Neural progenitor cell (in vitro differentiated cells): ENCODE data around the gene ROR2. TPM values are rescaled to one million over a fixed set of nuclear protein-coding genes. Genes with fewer than 3 reads are reported as not detected.
A peak's percentile ranks its signal among the peaks of the same experiment; 100 is the strongest.

Experiments used
- DNase-seq: peaks from one replicate; pipeline ENCODE4 v3.0.0-alpha.2; 2016; ENCODE audit warnings: low spot score
- H2AFZ ChIP-seq: fragments of 200-600 bp; sonication (generic); replicated peaks from 2 replicates; pipeline ENCODE4 v1.6.1; 2016; ENCODE audit warnings: antibody characterized with exemption
- H3F3A ChIP-seq: fragments of 200-600 bp; sonication (generic); 2 replicates; pipeline ENCODE4 v1.6.1; 2016; ENCODE audit warnings: antibody characterized with exemption, low read depth
- H3K27ac ChIP-seq: fragments of 200-600 bp; sonication (generic); 2 replicates; pipeline ENCODE4 v1.5.1; 2016; ENCODE audit warnings: mild to moderate bottlenecking
- H3K27me3 ChIP-seq: fragments of 200-600 bp; sonication (generic); 2 replicates; pipeline ENCODE4 v1.6.1; 2016; ENCODE audit warnings: mild to moderate bottlenecking, moderate library complexity
- H3K36me3 ChIP-seq: fragments of 200-600 bp; sonication (generic); 2 replicates; pipeline ENCODE4 v1.5.1; 2016
- H3K4me1 ChIP-seq: fragments of 200-600 bp; sonication (generic); 2 replicates; pipeline ENCODE4 v1.6.1; 2016; ENCODE audit warnings: mixed run types
- H3K4me2 ChIP-seq: fragments of 200-600 bp; sonication (generic); 2 replicates; pipeline ENCODE4 v1.6.1; 2016
- H3K4me3 ChIP-seq: fragments of 200-600 bp; sonication (generic); 2 replicates; pipeline ENCODE4 v1.5.1; 2016
- H3K79me2 ChIP-seq: fragments of 200-600 bp; sonication (generic); 2 replicates; pipeline ENCODE4 v1.6.1; 2016; ENCODE audit warnings: low read depth
- H3K9ac ChIP-seq: fragments of 200-600 bp; sonication (generic); 2 replicates; pipeline ENCODE4 v1.6.1; 2016
- H3K9me3 ChIP-seq: fragments of 200-600 bp; sonication (generic); 2 replicates; pipeline ENCODE4 v1.5.1; 2016; ENCODE audit warnings: low read depth
- H4K20me1 ChIP-seq: fragments of 200-600 bp; sonication (generic); 2 replicates; pipeline ENCODE4 v1.6.1; 2016; ENCODE audit warnings: low read depth
- H3K27ac Mint-ChIP-seq: 3 replicates; pipeline ENCODE4 v1.8.0; 2021; ENCODE audit warnings: mixed read lengths
- H3K27me3 Mint-ChIP-seq: 2 replicates; pipeline ENCODE4 v1.8.0; 2022; ENCODE audit warnings: low read depth, mild to moderate bottlenecking, inconsistent platforms, moderate library complexity, mixed read lengths; ENCODE audit not compliant: insufficient read depth
- H3K36me3 Mint-ChIP-seq: 3 replicates; pipeline ENCODE4 v1.8.0; 2021; ENCODE audit warnings: mixed read lengths
- H3K4me1 Mint-ChIP-seq: 3 replicates; pipeline ENCODE4 v1.8.0; 2021; ENCODE audit warnings: mixed read lengths
- H3K4me3 Mint-ChIP-seq: 3 replicates; pipeline ENCODE4 v1.8.0; 2021; ENCODE audit warnings: mild to moderate bottlenecking, moderate library complexity, mixed read lengths
- H3K9me3 Mint-ChIP-seq: 3 replicates; pipeline ENCODE4 v1.8.0; 2020; ENCODE audit warnings: mixed read lengths
- EZH2 ChIP-seq: fragments of 200-600 bp; sonication (generic); IDR thresholded peaks from 2 replicates; pipeline ENCODE4 v1.6.1; 2017; ENCODE audit warnings: antibody characterized with exemption, mild to moderate bottlenecking, moderate library complexity
- EZH2phosphoT487 ChIP-seq: fragments of 200-600 bp; sonication (generic); IDR thresholded peaks from 2 replicates; pipeline ENCODE4 v1.6.1; 2017; ENCODE audit warnings: antibody characterized with exemption
- total RNA-seq: library from RNA; depleted of rRNA; stranded (reverse); fragments of >200 nt; gene quantifications from 2 replicates; pipeline ENCODE4 v1.2.3, GENCODE V29; 2015; ENCODE audit warnings: low replicate concordance
- TF ChIP-seq, protein P1 (sequence below): fragments of 200-600 bp; sonication (generic); IDR thresholded peaks from 2 replicates; pipeline ENCODE4 v1.5.1; 2017; ENCODE audit warnings: antibody characterized with exemption, mild to moderate bottlenecking

The ROR2 gene
- total RNA-seq, 1 donor from 2014 or later, result 20.1 TPM

DNA sequence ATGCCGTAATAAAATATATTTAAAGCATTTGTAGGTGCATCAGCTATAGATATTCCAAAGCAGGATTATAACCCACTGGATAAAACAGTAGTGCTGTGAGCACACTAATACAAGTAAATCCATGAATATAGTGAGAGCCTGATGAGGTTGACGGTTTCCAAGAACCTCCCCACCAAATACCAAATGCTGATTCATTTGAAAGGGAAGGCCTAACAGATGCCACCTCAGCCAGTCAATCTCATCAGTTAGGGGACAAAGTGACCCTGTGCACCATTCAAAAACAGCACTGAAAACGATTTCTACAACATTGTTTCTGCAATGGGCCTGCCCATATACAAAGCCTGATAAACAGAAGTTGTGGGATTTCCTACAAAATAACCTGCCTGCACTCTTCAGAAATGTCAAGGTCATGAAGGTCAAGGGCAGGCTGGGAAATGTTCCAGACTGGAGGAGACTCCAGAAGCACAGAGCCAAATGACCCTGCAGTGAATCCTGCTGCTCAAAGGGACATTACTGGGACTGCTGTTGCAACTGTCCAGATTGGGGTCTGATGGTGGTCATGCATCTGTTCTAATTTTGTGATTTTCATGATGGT, 69.6 kb downstream of the ROR2 start:
- Mint-ChIP-seq H3K9me3 (peaks cover 4% of the 10 kb centered on the region), H3K4me3 (no peak overlapping the region), H3K27me3 (no peaks in the 10 kb centered on the region), H3K27ac (no peak overlapping the region), H3K36me3 (peaks cover 51% of the 10 kb centered on the region), H3K4me1 (peaks cover 21% of the 10 kb centered on the region)
- H3F3A ChIP-seq, result peaks cover 19% of the 10 kb centered on the region
- no peak overlapping the region for H3K4me3 ChIP-seq
- no peak overlapping the region for H3K9ac ChIP-seq
- H3K79me2 ChIP-seq, result peaks cover 31% of the 10 kb centered on the region
- no peak overlapping the region for H2AFZ ChIP-seq
- H3K4me1 ChIP-seq, result peaks cover 18% of the 10 kb centered on the region
- DNase-seq, result no peak
- H3K27me3 ChIP-seq, result no peaks in the 10 kb centered on the region
- TF ChIP-seq, protein P1, sequence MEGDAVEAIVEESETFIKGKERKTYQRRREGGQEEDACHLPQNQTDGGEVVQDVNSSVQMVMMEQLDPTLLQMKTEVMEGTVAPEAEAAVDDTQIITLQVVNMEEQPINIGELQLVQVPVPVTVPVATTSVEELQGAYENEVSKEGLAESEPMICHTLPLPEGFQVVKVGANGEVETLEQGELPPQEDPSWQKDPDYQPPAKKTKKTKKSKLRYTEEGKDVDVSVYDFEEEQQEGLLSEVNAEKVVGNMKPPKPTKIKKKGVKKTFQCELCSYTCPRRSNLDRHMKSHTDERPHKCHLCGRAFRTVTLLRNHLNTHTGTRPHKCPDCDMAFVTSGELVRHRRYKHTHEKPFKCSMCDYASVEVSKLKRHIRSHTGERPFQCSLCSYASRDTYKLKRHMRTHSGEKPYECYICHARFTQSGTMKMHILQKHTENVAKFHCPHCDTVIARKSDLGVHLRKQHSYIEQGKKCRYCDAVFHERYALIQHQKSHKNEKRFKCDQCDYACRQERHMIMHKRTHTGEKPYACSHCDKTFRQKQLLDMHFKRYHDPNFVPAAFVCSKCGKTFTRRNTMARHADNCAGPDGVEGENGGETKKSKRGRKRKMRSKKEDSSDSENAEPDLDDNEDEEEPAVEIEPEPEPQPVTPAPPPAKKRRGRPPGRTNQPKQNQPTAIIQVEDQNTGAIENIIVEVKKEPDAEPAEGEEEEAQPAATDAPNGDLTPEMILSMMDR, result no peak
- no peak for TF ChIP-seq EZH2
- TF ChIP-seq EZH2phosphoT487, result no peak
- H3K27ac ChIP-seq, result no peak overlapping the region
- no peaks in the 10 kb centered on the region for H4K20me1 ChIP-seq
- H3K9me3 ChIP-seq, result no peaks in the 10 kb centered on the region
- no peaks in the 10 kb centered on the region for H3K36me3 ChIP-seq
- H3K4me2 ChIP-seq, result no peak overlapping the region

DNA sequence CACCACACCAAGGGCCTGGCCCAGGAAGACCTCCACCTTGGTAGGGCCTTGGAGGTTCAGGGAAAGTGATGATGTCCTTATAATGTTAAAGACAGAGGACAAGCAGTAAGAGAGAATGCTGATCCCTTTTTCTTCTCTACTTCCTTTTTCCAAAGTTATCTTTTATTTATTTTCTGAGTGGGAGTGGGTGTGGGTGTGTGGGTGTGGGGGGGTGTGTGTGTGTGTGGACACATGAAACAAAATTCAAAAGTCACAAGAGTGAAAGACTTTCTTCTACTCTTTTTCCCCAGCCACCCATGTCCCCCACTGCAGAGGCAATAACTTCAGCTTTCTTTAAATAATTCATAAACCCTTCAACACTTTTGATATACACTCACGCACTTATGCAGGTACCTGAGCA, 70.8 kb downstream of the ROR2 start:
- Mint-ChIP-seq H3K27ac (peak overlapping the region; percentile 25), H3K27me3 (no peaks in the 10 kb centered on the region), H3K4me3 (no peak overlapping the region), H3K9me3 (peaks cover 4% of the 10 kb centered on the region), H3K36me3 (peaks cover 51% of the 10 kb centered on the region), H3K4me1 (peaks cover 10% of the 10 kb centered on the region)
- Histone ChIP-seq H3K4me2 (no peak overlapping the region), H3K9ac (no peak overlapping the region), H3K4me3 (no peak overlapping the region), H3F3A (peaks cover 7% of the 10 kb centered on the region), H3K36me3 (no peaks in the 10 kb centered on the region), H3K9me3 (no peaks in the 10 kb centered on the region), H3K27ac (no peak overlapping the region), H4K20me1 (no peaks in the 10 kb centered on the region), H2AFZ (no peak overlapping the region), H3K27me3 (no peaks in the 10 kb centered on the region), H3K79me2 (peaks cover 31% of the 10 kb centered on the region), H3K4me1 (peaks cover 10% of the 10 kb centered on the region)
- TF ChIP-seq, protein P1, result no peak
- TF ChIP-seq EZH2phosphoT487, result no peak
- TF ChIP-seq EZH2, result no peak
- DNase-seq, result no peak

DNA sequence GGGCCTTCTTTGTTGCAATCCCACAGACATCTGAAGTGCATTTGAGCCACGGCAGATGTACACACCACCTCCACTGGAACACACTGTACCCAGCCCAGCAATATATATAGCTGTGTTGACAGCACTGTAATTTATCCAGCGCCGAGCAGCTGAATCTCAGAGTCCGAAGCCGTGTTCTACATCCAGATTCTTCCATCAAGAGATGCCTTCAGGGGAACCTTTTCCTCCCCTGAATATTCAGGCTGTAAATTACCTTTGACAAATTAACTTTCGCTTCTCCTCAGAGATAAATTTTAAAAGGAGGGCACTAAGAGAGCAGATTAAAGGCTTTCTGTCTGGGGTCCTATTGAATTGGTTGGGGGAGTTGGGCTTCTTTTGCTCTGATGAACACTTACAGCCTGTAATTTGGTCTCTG, 76.4 kb downstream of the ROR2 start:
- H3F3A ChIP-seq, result no peaks in the 10 kb centered on the region
- H2AFZ ChIP-seq, result no peak overlapping the region
- TF ChIP-seq EZH2, result no peak
- TF ChIP-seq, protein P1, result no peak
- no peak for TF ChIP-seq EZH2phosphoT487
- no peaks in the 10 kb centered on the region for H3K36me3 ChIP-seq
- peak overlapping the region; percentile 54 for H3K4me2 ChIP-seq
- no peak overlapping the region for H3K9ac ChIP-seq
- DNase-seq, result no peak
- no peak overlapping the region for H3K4me3 Mint-ChIP-seq
- peaks cover 13% of the 10 kb centered on the region for H3K4me1 ChIP-seq
- peaks cover 7% of the 10 kb centered on the region for H3K4me1 Mint-ChIP-seq
- H3K27me3 Mint-ChIP-seq, result peaks cover 2% of the 10 kb centered on the region
- no peaks in the 10 kb centered on the region for H3K9me3 ChIP-seq
- H3K36me3 Mint-ChIP-seq, result peaks cover 38% of the 10 kb centered on the region
- peak overlapping the region; percentile 31 for H3K27ac ChIP-seq
- no peaks in the 10 kb centered on the region for H3K9me3 Mint-ChIP-seq
- H3K27me3 ChIP-seq, result no peaks in the 10 kb centered on the region
- peaks cover 9% of the 10 kb centered on the region for H4K20me1 ChIP-seq
- H3K27ac Mint-ChIP-seq, result no peak overlapping the region
- peaks cover 46% of the 10 kb centered on the region for H3K79me2 ChIP-seq
- H3K4me3 ChIP-seq, result no peak overlapping the region
